Stimulated activated CD8-positive, alpha-beta memory T cell treated with anti-CD3 and anti-CD28 coated beads, Interleukin-7, amount 100 ng/mL, for 4 hours (primary cell): ENCODE results near the gene MAPKAPK2.
"Not testable (repeated sequence)": the region's sequence is repeated elsewhere in the genome, so short reads cannot be mapped to it uniquely, and the experiment has no call there.

Experiments
- DNase-seq, 2 donors: peaks; one replicate each; pipeline ENCODE4 v3.0.0-alpha.2; 2020; ENCODE audit warnings: low read depth in 2 of 2

MAPKAPK2 gene

DNA sequence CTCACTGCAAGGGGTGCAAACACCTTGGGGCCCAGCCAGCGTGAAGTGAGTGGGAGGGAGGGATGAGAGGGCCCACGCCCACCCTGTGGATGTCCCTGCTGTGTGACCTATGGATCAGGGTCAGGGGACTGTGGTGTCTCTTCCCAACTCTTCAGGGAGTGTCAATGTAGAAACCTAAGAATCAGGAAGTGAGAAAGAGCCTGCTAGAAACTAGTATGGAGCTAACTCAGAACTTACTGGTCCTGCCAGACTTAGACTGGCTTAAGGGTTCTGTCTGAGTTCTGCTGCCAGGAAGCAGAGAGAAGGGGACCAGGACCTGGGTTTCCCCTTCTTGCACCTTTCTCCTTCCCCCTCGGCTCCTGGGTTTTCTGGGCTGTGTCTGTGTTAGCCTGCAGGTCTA is 89.4 kb downstream of the MAPKAPK2 start:
- DNase-seq: no peak

DNA sequence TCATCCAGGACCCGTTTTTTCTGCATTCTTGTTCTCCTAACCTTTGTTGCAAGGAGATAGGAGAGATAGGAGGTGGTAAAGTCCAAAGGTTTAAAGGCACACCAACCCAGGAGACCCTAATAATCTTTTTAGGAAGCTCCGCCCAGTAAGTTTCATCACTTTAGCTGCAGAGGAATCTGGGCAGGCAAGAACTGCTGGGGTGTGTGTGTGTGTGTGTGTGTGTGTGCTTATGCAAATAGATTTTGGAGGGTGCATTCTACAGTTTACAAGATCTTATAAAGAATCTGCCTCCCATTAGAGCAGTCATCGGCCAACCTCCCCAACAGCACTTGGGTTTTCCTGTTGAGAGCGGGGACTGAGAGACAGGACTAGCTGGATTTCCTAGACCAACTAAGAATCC is 91.5 kb downstream of the MAPKAPK2 start:
- no peak for DNase-seq

DNA sequence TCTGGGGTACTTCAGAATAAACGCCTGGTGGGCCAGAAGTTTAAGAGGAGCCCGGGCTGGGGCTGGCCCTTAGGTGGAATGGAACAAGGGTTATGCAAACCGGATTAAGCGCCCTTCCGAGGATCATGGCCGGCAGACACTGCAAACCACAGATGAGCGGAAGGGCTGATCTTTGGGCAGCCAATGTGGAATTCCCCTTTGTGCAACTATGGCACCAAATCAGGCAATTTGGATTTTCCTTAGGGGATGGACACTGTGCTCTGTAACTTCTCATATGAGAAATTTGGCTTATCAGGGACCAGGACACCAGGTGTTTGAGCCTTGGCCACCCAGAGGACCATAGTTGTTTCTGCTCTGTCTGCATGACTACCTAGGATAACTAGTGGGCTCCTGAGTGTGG is 93.3 kb downstream of the MAPKAPK2 start:
- DNase-seq: no peak

DNA sequence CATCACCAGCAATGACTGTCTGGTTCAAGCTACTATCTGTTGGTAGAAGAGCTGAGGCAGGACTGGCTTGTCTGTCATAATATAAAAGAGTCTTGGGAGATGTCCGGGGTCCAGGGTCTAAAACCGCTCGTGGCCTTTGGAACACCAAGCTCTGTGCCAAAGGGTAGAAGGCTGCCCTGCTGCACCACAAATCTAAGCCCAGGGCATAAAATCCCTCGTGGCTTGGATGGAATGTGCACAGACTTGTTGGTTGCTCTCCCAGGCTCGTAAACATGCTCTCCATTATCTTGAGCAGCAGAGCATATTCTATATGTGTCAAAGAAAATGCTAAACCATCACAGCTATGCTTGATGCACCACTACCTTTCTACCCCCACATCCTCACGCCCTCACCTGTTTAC is 94.2 kb downstream of the MAPKAPK2 start:
- DNase-seq: not testable (repeated sequence)

DNA sequence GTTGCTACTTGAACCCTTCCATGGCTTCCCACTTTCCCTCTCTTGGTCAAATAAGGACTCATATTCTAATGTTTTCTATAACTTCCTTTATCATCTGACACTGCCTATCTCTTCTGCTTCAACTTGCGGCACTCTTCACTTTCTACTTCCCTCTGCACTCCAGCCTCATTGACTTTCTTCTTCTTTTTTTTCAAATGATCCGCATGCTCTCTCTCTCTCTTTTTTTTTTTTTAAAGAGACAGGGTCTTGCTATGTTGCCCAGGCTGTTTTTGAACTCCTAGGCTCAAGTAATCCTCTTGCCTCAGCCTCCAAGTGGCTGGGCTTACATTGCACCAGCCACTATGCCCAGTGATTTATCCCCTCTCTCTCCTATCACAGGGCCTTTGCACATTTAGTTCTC is 94.9 kb downstream of the MAPKAPK2 start:
- DNase-seq: no peak

DNA sequence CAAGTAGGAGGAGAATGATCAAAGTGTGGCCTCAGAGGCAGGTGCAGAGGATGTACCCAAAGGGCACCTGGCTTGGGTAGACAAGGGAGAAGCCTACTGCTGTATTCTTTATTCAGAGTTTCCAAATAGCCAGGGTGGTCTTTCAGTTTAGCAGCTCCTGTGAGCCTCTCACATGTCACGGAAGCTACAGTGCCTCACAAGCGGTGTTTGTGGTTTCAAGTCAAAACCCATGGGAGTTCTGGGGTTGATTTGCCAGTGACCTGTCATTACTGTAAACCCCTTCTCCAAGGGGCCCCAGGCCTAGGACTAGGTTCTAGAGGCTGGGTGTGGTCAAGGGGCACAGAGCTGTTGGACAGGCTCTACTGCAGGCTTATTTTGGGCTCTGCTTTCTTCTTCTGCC is 97.7 kb downstream of the MAPKAPK2 start:
- no peak for DNase-seq

DNA sequence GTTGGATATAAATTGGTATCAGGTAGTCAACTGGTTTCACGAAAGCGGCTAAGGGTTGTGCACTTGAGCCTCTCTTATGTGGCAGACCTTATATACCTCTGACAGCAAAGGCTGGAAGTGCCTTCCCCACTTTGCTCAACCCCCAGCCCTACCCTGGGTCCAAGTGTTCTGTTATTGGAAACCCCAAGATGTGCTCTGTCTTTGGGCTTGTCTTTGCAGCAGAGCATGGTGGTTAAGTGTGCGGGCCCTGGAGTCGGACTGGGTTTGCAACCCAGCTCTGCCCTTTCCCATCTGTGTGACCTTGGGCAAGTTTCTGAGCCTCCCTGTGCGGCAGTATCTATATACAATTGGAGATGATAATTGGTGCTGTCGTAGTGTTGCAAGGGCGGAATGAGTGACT is 98.8 kb downstream of the MAPKAPK2 start:
- no peak for DNase-seq
